Neuron (in vitro differentiated cells): ENCODE data around the gene TUBB4B.

ENCODE experiments used
- H2AFZ ChIP-seq: one replicate; pipeline ENCODE4 v1.6.1; 2013; ENCODE audit warnings: low read depth, mild to moderate bottlenecking, inconsistent platforms, low read length, moderate library complexity
- H3K27me3 ChIP-seq: one replicate; pipeline ENCODE4 v1.6.1; 2013; ENCODE audit warnings: low read length; ENCODE audit not compliant: insufficient read depth
- H3K36me3 ChIP-seq: one replicate; pipeline ENCODE4 v1.6.1; 2013; ENCODE audit warnings: low read length; ENCODE audit not compliant: insufficient read depth
- H3K4me1 ChIP-seq: one replicate; pipeline ENCODE4 v1.6.1; 2013; ENCODE audit warnings: low read length; ENCODE audit not compliant: insufficient read depth
- H3K4me3 ChIP-seq: 2 replicates; pipeline ENCODE4 v1.5.1; 2013; ENCODE audit warnings: mild to moderate bottlenecking, low read length, moderate library complexity
- H3K9me3 ChIP-seq: one replicate; pipeline ENCODE4 v1.6.1; 2013; ENCODE audit warnings: low read length

Gene TUBB4B

DNA sequence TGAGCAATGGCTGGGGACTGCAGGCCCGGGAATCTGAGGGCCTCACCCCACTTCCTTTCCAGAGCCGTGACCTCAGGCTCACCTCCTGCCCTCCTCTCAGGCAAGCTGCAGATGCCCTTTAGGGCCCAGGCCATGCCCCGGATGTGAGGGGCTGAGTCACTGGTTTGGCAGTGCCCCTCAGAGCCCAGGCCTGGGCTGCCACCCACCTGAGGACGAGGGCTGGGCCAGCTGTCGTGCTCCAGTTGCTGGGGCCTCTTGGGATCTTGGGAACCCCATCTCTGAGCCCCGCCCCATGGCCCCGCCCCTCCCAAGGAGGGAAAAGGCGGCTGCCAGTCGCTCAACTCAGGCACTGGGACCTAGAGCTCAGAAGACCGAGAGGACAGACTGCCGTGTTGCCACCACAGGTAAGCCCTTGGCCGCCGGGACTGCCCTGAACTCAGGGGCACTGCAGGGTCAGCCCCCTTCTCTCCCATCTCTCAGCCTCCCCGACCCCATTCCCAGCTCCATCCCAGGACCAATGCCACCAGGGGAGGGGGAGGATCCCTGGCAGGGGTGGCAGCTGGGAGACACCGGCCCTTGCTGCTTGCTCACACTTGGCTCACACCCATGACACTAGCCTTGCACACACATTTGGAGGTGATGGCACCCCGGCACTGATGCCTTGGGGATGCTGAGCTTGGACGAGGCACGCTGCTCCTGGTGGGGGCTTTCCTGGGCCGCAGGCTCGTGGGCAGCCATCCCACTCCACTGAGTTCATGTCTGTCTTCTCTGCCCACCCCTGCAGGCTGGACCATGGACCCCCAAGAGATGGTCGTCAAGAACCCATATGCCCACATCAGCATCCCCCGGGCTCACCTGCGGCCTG, 16.0 kb upstream of the TUBB4B start, which contains the start of gene CYSRT1:
CYSRT1 (plus strand) TSS at position 345 of the 865 bp plus-strand sequence; CDS start at position 793, 448 bp downstream.
- Histone ChIP-seq H3K36me3 (no peaks in the 10 kb centered on the region), H3K9me3 (no peaks in the 10 kb centered on the region), H2AFZ (peak within 1 kb of the TSS; percentile 90), H3K27me3 (no peaks in the 10 kb centered on the region), H3K4me1 (peaks cover 15% of the 10 kb centered on the region), H3K4me3 (peak within 1 kb of the TSS; percentile 98)

DNA sequence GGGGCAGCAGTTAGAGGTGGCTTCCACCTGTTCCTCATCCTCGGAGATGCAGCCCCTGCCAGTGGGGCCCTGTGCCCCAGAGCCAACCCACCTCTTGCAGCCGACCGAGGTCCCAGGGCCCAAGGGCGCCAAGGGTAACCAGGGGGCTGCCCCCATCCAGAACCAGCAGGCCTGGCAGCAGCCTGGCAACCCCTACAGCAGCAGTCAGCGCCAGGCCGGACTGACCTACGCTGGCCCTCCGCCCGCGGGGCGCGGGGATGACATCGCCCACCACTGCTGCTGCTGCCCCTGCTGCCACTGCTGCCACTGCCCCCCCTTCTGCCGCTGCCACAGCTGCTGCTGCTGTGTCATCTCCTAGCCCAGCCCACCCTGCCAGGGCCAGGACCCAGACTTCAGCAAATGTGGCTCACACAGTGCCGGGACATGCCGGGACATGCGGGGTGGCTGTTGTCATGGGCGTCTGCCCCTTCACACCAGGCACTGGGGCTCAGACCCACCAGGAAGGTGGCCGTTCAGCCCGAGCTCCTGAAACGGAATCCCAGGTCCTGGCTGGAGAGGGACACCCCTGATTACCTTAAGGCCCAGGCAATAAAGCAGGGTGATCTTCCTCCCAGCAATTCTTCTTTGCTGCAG, 15.3 kb upstream of the TUBB4B start:
- no peak overlapping the region for H3K4me3 ChIP-seq
- no peak overlapping the region for H2AFZ ChIP-seq
- H3K9me3 ChIP-seq, result no peaks in the 10 kb centered on the region
- peaks cover 2% of the 10 kb centered on the region for H3K27me3 ChIP-seq
- H3K36me3 ChIP-seq, result no peaks in the 10 kb centered on the region
- H3K4me1 ChIP-seq, result peaks cover 15% of the 10 kb centered on the region

DNA sequence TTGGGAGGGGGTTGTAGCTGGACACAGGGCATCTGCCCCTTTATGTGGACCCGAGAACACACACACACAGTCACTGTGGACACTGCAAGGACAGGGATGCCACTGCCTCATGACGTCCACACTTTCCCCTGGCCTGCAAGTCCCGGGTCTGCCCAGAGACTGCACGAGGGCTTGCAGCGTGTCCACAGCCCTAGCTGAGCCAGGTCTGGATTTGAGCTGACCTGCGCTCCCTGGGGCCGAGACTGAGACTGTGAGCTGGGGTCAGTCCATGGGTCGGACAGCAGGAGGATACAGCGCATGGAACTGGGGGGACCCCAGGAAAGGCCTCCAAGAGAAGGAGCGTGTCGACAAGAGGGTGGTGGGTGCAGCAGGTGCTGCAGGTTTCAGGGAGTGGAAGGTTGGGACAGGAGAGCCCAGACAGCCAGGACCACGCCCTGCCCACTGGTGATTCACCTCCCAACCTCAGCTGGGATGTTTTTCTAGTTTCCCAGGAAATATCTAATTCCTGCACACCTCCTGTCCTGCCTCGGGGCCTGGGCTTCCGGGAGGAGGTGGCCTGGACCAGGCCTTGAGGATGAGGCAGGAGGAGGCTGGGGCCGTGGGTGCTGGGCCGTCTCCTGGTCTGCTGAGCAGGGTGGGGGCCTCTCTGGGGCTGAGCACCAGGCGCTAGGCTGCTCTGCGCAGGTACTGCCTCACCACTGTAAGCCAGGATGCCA, 14.6 kb upstream of the TUBB4B start:
- no peaks in the 10 kb centered on the region for H3K9me3 ChIP-seq
- no peaks in the 10 kb centered on the region for H3K36me3 ChIP-seq
- H3K4me3 ChIP-seq, result no peak overlapping the region
- H3K27me3 ChIP-seq, result peaks cover 3% of the 10 kb centered on the region
- no peak overlapping the region for H2AFZ ChIP-seq
- H3K4me1 ChIP-seq, result peaks cover 15% of the 10 kb centered on the region

DNA sequence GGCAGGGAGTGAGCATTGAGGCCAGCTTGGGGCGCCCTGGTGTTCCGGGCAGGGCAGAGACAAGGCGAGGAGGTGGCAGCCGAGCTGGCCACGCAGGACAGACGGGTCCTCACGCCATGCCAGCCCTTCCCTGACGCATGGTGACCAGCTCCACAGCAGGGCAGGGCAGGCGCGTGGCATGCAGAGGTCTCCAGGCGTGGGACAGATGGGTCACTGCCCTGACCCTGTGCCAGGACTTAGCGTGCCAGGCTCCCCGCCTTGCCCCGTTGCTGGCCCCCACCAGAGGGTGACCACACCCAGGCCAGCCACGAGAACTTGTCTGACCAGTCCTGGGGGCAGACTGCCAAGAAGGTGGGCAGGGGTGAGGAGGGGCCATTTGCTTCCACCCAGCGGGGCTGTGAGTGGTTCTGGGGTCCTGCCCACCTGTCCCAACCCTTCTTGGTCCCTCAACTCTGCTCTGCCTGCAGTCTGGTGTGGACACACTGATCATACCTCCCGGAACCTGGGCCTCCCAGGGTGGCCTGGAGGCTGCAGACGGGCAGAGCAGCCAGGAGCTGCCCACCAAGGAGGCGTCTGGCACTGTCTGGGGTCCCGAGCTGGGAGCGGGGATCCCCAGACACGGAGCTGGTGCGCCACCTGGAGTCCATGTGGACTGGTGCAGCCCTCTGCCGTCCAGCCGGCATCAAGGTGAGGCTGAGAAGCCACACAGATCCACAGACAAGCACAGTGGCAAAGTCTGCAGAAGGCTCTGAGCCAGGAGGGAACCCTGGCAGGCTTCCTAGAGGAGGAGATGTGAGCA, 13.8 kb upstream of the TUBB4B start, which contains the start of gene RNF224:
RNF224 (plus strand) TSS at position 449 of the 799 bp plus-strand sequence. CDS start 834 bp downstream, outside the sequence.
- Histone ChIP-seq H3K4me3 (no peak within 1 kb of the TSS), H3K36me3 (no peaks in the 10 kb centered on the region), H3K27me3 (peaks cover 3% of the 10 kb centered on the region), H2AFZ (no peak within 1 kb of the TSS), H3K4me1 (peaks cover 15% of the 10 kb centered on the region), H3K9me3 (no peaks in the 10 kb centered on the region)

DNA sequence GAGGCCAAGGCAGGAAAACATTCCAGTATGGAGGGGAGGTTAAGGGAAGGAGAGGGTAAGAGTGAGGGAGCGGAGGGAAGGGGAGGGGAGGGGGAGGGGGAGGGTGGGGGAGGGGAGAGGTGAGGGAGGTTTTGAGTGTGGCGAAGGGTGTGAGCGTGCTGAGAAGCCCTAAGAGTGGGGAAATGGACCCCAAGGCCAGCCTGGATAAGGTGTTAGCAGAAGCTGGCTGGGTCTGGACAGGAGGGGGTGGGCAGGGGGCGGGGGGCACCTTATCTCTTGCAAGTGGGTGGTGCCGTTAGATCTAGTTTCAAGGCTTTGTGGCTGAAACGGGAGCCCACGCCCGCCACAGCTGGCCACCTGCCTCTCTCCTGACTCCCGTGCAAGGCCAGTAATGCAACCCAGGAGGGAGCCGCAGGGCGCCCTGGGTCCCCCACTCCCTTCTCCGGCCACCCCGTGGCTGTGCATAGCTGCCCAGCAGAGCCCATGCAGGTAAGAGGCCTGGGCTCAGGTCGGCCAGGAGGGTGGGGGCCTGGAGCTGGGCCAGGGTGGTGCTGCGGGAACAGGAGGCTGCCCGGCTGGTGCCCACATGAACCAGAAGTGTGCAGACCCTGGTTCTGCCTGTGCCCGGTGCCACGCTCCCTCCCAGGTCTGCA, 13.1 kb upstream of the TUBB4B start:
- Histone ChIP-seq H3K4me3 (no peak overlapping the region), H2AFZ (no peak overlapping the region), H3K36me3 (no peaks in the 10 kb centered on the region), H3K27me3 (peaks cover 3% of the 10 kb centered on the region), H3K9me3 (no peaks in the 10 kb centered on the region), H3K4me1 (peaks cover 9% of the 10 kb centered on the region)

DNA sequence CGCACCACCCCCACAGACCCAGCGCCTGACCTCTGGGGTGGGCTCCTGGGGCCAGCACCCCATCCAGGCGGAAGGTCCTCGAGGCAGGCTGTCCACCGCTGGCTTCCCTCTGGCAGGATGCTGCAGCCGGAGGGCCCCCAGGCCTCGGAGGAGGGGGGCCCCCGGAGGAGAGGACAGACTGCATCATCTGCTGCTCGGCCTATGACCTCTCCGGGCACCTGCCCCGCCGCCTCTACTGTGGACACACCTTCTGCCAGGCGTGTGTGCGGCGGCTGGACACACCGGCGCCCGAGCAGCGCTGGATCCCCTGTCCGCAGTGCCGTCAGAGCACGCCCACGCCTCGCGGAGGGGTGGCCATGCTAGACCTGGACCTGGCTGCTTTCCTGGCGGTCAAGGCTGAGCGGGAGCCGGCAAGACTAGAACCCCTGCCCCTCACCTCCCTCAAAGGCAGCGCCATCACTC, 12.6 kb upstream of the TUBB4B start:
- Histone ChIP-seq H3K4me1 (peaks cover 8% of the 10 kb centered on the region), H3K27me3 (peaks cover 3% of the 10 kb centered on the region), H3K9me3 (no peaks in the 10 kb centered on the region), H2AFZ (no peak overlapping the region), H3K4me3 (no peak overlapping the region), H3K36me3 (no peaks in the 10 kb centered on the region)

DNA sequence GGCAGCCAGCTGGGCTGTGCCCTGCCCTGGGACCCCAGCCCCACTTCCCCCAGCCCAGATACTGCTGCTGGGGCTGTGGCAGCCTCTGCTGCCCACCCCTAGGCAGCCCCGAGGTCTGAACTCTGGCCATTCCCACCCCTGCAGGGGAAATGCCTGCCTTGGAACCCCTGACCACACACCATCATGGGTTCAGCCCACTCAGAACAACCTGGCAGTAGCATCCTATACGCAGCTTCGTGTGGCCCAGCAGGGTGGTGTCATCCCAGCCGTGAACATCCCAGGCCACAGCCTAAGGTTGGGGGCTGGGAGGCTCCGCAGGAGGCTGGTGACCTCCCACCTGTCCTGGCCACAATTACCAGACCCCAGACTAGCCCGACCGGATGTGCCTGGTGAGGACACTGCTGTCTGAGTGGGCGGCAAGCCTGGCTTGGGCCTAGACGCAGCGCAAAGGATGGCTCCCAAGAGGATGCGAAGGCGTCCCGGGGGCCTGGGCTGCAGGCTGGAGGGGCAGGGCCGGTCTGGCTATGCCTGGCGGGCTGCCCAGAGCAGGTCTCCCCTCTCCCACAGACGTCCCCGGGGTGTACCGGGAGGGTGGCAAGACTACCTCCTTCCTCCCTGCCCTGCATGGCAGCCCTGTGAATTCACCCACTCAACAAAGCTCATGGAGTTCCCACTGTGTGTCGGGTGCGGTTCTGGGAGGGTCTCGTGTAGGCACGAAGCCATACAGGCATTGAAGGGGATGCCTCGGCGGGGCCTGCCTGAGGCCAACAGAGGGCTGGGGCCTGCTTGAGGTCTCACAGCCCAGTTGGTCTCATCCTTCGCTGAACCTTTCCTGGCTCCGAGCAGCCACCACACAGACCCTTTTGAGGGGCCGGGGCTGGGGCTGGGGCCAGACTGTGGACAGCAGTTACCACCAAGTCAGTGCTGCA, 11.9 kb upstream of the TUBB4B start:
- H3K27me3 ChIP-seq, result peaks cover 3% of the 10 kb centered on the region
- H3K9me3 ChIP-seq, result no peaks in the 10 kb centered on the region
- H3K4me3 ChIP-seq, result no peak overlapping the region
- H2AFZ ChIP-seq, result no peak overlapping the region
- peaks cover 5% of the 10 kb centered on the region for H3K4me1 ChIP-seq
- H3K36me3 ChIP-seq, result no peaks in the 10 kb centered on the region

DNA sequence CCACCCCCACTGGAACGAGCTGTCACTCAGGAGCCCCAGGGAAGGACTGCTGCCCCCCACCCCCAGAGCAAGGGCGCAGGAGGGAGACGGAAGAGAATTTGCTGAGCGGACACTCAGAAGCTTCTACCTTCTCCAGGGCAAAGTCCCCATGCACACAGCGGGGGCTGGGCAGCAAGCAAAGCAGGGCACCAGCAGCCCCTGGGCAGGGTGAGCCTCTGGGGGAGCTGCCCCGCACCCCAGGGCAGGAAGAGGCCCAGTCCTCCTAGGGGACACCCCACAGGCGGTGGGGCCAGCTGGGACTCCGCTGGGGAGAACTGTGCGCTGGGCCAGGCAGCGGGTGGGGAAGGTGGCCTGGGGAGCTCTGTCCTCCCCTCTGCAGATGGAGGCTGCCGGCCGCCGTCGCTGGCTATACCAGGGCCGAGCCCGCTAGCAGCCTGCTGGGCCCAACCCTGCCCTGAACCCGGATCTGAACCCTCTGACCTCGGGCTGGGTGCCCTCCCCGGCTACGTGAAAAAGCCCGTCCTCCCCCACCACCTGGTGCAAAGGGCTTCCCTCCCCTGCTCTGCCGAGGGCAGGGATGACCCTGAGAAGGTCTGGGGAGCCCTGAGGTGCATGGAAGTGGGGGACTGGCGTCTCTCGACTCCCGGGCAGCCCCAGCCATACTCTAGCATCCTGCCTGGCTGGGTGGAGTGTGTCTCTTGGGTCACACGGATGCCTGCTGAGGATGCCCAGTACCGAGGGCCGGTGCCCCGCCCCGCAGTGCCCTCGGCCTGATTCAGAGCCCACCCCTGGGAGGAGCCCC, 11.0 kb upstream of the TUBB4B start:
- Histone ChIP-seq H2AFZ (no peak overlapping the region), H3K36me3 (no peaks in the 10 kb centered on the region), H3K4me3 (no peak overlapping the region), H3K9me3 (no peaks in the 10 kb centered on the region), H3K4me1 (peaks cover 6% of the 10 kb centered on the region), H3K27me3 (peaks cover 3% of the 10 kb centered on the region)

DNA sequence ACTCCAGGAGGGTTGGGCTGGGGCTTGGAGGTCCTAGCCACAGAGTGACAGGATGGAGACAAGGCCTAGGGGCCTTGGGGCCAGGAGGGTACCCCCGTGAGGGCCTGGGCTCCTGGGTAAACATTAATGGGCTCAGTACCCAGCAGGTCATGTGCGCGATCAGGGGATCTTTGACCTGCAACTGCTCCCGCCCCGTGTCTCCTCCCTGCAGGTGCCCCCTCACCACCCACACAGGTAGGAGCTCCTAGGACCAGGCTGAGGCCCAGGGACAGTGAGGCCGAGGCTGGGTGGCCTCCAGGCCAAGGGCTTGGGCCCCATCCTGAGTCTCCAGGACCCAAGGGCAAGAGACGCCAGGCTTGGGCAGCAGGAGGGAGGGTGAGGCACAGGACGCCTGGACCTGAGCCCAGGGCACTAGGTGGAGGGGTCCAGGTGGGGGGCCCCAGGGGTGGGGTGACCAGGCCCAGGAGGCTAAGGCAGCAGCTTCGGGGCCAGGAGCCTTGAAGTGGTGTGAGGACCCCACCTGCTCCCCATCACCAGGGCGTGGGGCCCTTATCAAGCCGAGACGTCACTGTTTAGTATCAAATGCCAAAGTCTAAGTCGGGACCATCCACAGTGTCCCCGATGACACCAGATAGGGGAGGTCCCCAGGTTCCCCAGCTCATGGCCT, 10.2 kb upstream of the TUBB4B start, which contains the start of gene SLC34A3:
SLC34A3 (plus strand) TSS at position 197 of the 667 bp plus-strand sequence. CDS start 802 bp downstream, outside the sequence.
- Histone ChIP-seq H3K4me3 (no peak within 1 kb of the TSS), H3K4me1 (peaks cover 6% of the 10 kb centered on the region), H3K27me3 (peaks cover 3% of the 10 kb centered on the region), H3K36me3 (no peaks in the 10 kb centered on the region), H3K9me3 (no peaks in the 10 kb centered on the region), H2AFZ (no peak within 1 kb of the TSS)

DNA sequence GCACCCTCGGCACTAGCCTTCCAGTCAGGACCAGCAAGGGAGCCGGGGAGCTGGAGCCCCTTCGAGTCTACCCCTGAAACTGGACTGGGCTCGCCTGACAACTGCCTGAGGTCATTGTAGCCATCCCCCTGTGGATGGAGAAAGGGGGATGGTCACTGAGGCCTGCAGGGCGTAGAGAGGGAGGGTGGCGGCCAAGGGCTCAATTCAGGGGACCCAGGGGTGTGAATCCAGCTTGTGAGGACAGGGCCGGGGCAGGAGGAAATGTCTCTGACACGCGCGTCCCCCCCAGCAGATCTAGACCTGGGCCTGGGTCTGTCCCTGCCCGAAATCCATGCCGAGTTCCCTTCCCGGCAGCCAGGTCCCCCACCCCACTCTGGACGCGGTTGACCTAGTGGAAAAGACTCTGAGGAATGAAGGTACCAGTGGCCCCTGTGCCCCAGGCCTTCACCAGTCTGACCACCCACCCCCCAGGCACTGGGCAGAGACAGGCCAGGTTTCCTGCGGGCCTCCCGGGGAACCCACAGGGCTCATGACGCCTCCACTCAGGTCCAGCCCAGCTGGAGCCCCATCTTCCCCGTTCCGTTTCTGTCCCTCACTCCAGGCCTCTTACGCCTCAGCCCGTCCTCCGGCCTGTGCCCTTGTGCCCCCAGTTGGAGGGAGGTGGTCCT, 9.6 kb upstream of the TUBB4B start:
- Histone ChIP-seq H3K4me1 (peaks cover 2% of the 10 kb centered on the region), H3K27me3 (peaks cover 3% of the 10 kb centered on the region), H2AFZ (no peak overlapping the region), H3K36me3 (no peaks in the 10 kb centered on the region), H3K4me3 (no peak overlapping the region), H3K9me3 (no peaks in the 10 kb centered on the region)
